ENCODE data around the gene CEACAM16. TPM values are rescaled to one million over a fixed set of nuclear protein-coding genes. Genes with fewer than 3 reads are reported as not detected.

The CEACAM16 gene
- total and polyA plus RNA-seq, 9 of the 15 experiments (the other 6 are each of a cell fraction or from before 2014, with no cell fraction given) = not detected

DNA sequence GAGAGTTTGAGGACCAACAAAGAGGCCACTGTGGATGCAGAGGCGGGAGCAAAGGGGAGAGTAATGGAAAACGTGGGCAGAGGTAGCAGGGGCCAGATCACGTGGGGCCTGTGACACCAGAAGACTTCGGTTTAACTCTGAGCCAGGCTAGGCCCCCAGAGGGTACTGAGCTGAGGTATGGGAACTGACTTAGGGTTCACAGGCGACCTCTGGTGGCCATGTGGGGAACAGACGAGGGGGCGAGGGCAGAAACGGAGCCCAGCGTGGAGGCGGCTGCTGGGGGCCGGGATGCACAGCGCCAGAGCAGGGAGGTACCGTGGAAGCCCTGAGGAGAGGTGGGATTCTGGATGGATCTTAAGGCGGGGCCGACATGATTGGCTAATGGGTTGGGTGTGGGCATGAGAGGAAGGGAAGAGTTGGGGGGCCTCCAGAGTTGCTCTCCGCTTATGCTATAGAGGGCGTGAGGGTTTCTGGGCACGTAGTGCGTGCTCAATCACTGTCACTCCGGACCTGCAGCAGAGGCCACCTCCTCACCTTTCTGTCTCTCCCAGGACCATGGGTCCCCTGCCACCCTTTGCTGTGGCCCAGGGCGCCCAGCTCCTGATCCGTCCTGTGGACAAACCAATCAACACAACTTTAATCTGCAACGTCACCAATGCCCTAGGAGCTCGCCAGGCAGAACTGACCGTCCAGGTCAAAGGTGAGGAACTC, 41.6 kb upstream of the CEACAM16 start (continued):
- TF ChIP-seq NR2C1 (IDR thresholded peaks at IDR 0.05) = peak; percentile 17; the same call in 1 of the 2 replicates
- TF ChIP-seq NR2C1 (tag; IDR thresholded peaks at IDR 0.05) = no peak
- TF ChIP-seq CAMTA2 (CRISPR knock-in tag; conservative IDR thresholded peaks at IDR 0.05) = no peak
- 0 out of 2 replicates have a peak, but pooled peaks have one; percentile 49 for TF ChIP-seq CTBP1 (IDR thresholded peaks at IDR 0.05; ENCODE audit: borderline replicate concordance)
- TF ChIP-seq MAZ (CRISPR knock-in tag; conservative IDR thresholded peaks at IDR 0.05 in 1 of 2, IDR thresholded peaks at IDR 0.05 in 1 of 2) = peak; percentile 44 to 93; a peak in 3 of 4 replicates
- TF ChIP-seq, protein P1, sequence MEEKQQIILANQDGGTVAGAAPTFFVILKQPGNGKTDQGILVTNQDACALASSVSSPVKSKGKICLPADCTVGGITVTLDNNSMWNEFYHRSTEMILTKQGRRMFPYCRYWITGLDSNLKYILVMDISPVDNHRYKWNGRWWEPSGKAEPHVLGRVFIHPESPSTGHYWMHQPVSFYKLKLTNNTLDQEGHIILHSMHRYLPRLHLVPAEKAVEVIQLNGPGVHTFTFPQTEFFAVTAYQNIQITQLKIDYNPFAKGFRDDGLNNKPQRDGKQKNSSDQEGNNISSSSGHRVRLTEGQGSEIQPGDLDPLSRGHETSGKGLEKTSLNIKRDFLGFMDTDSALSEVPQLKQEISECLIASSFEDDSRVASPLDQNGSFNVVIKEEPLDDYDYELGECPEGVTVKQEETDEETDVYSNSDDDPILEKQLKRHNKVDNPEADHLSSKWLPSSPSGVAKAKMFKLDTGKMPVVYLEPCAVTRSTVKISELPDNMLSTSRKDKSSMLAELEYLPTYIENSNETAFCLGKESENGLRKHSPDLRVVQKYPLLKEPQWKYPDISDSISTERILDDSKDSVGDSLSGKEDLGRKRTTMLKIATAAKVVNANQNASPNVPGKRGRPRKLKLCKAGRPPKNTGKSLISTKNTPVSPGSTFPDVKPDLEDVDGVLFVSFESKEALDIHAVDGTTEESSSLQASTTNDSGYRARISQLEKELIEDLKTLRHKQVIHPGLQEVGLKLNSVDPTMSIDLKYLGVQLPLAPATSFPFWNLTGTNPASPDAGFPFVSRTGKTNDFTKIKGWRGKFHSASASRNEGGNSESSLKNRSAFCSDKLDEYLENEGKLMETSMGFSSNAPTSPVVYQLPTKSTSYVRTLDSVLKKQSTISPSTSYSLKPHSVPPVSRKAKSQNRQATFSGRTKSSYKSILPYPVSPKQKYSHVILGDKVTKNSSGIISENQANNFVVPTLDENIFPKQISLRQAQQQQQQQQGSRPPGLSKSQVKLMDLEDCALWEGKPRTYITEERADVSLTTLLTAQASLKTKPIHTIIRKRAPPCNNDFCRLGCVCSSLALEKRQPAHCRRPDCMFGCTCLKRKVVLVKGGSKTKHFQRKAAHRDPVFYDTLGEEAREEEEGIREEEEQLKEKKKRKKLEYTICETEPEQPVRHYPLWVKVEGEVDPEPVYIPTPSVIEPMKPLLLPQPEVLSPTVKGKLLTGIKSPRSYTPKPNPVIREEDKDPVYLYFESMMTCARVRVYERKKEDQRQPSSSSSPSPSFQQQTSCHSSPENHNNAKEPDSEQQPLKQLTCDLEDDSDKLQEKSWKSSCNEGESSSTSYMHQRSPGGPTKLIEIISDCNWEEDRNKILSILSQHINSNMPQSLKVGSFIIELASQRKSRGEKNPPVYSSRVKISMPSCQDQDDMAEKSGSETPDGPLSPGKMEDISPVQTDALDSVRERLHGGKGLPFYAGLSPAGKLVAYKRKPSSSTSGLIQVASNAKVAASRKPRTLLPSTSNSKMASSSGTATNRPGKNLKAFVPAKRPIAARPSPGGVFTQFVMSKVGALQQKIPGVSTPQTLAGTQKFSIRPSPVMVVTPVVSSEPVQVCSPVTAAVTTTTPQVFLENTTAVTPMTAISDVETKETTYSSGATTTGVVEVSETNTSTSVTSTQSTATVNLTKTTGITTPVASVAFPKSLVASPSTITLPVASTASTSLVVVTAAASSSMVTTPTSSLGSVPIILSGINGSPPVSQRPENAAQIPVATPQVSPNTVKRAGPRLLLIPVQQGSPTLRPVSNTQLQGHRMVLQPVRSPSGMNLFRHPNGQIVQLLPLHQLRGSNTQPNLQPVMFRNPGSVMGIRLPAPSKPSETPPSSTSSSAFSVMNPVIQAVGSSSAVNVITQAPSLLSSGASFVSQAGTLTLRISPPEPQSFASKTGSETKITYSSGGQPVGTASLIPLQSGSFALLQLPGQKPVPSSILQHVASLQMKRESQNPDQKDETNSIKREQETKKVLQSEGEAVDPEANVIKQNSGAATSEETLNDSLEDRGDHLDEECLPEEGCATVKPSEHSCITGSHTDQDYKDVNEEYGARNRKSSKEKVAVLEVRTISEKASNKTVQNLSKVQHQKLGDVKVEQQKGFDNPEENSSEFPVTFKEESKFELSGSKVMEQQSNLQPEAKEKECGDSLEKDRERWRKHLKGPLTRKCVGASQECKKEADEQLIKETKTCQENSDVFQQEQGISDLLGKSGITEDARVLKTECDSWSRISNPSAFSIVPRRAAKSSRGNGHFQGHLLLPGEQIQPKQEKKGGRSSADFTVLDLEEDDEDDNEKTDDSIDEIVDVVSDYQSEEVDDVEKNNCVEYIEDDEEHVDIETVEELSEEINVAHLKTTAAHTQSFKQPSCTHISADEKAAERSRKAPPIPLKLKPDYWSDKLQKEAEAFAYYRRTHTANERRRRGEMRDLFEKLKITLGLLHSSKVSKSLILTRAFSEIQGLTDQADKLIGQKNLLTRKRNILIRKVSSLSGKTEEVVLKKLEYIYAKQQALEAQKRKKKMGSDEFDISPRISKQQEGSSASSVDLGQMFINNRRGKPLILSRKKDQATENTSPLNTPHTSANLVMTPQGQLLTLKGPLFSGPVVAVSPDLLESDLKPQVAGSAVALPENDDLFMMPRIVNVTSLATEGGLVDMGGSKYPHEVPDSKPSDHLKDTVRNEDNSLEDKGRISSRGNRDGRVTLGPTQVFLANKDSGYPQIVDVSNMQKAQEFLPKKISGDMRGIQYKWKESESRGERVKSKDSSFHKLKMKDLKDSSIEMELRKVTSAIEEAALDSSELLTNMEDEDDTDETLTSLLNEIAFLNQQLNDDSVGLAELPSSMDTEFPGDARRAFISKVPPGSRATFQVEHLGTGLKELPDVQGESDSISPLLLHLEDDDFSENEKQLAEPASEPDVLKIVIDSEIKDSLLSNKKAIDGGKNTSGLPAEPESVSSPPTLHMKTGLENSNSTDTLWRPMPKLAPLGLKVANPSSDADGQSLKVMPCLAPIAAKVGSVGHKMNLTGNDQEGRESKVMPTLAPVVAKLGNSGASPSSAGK (IDR thresholded peaks at IDR 0.05) = peak; percentile 34; the same call in 1 of the 2 replicates
- no peak for TF ChIP-seq SIRT6 (IDR thresholded peaks at IDR 0.05; ENCODE audit: low read depth, low read length)
- TF ChIP-seq BMI1 (IDR thresholded peaks at IDR 0.05; ENCODE audit: low read length) = no peak
- peak; percentile 50 for TF ChIP-seq SMAD4 (CRISPR knock-in tag; conservative IDR thresholded peaks at IDR 0.05)
- TF ChIP-seq RB1 (IDR thresholded peaks at IDR 0.05; ENCODE audit: low read depth) = peak; percentile 63
- TF ChIP-seq, protein P2, sequence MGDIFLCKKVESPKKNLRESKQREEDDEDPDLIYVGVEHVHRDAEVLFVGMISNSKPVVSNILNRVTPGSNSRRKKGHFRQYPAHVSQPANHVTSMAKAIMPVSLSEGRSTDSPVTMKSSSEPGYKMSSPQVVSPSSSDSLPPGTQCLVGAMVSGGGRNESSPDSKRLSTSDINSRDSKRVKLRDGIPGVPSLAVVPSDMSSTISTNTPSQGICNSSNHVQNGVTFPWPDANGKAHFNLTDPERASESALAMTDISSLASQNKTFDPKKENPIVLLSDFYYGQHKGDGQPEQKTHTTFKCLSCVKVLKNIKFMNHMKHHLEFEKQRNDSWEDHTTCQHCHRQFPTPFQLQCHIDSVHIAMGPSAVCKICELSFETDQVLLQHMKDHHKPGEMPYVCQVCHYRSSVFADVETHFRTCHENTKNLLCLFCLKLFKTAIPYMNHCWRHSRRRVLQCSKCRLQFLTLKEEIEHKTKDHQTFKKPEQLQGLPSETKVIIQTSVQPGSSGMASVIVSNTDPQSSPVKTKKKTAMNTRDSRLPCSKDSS (IDR thresholded peaks at IDR 0.05; ENCODE audit: low read depth, partially characterized antibody) = no peak
- peak; percentile 87 to 89 for TF ChIP-seq RAD21 (CRISPR knock-in tag; conservative IDR thresholded peaks at IDR 0.05 in 1 of 2, IDR thresholded peaks at IDR 0.05 in 1 of 2)
- 0 out of 2 replicates have a peak, but pooled peaks have one; percentile 49 for TF ChIP-seq OTX1 (CRISPR knock-in tag; IDR thresholded peaks at IDR 0.05)
- TF ChIP-seq SMC3 (conservative IDR thresholded peaks at IDR 0.05; ENCODE audit: insufficient read depth, low read depth, low read length) = peak; percentile 90
- no peak for TF ChIP-seq ZNF589 (CRISPR knock-in tag; IDR thresholded peaks at IDR 0.05; ENCODE audit: low read depth)
